Measurements from ENCODE around the gene FMN2.

FMN2 gene

DNA sequence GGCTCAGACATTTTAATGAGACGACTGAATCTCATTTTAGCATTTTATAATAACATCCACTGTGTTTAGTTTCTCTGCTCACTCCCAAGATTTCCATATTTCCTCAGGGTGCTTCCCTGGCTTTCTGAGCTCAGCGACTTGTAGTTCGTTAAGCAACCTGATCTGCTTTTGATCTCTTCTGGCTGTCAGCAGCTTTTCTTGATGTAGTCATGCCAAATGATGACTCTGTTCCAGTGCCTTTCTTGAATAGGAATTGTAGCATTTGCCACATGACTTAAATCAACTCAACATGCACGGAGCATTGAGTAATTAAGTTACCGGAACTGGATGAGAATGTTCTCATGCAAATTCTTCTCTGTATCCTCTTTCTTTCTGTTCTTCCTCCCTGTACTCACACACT lies 246.1 kb downstream of the FMN2 start:
- H3K27ac ChIP-seq, result no peak overlapping the region
- no peak for DNase-seq (ENCODE audit: low spot score)
- no peak overlapping the region for H3K4me3 ChIP-seq
- TF ChIP-seq CTCF (IDR thresholded peaks at IDR 0.05), result no peak

- DNase-seq (ENCODE audit: low spot score), result no peak
- no peak for TF ChIP-seq CTCF (IDR thresholded peaks at IDR 0.05)
- H3K27ac ChIP-seq, result no peak overlapping the region
- H3K4me3 ChIP-seq, result no peak overlapping the region
Measured at GRCh38 chr1:240338837-240339236, 247.2 kb downstream of the FMN2 start.

DNA sequence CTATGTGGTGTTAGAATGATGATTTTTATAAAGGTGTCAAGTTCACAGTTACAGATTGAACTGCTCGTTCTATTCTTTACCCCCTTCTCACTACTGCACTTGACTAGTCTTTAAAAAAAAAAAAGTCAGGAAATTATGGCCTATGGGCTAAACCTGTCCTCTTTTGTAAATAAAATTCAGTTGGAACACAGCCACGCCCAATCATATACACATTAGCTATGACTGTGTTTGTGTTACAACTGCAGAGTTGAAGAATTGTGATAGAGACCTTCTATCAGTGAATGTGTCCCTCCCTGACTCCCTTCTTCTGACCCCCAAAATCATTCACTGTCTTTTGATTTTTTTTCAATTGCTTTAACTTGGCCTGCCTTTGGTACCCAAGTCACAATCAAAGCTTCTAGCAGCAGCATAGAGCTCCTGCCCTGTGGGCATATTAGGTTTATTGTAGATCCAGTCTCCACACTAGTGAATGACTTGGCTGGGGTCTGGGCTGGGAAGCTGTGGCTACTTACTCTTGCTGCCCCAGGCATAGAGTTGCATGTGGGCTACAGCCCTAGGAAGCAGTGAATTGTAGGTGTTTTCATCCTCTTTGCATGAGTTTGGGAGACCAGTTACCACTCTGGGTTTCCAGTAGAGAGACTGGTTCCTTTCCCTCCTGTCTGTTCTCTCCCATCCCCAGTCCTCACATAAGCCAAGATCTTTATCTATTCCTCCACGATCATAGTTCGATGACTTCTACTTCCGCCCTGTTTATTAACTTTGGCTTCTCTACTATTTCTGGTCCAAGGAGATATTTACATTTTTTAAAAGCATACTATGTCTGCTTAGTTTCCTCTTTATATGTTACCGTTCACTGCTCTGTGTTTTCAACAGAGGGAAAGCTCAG lies 249.9 kb downstream of the FMN2 start:
- no peak for TF ChIP-seq CTCF (IDR thresholded peaks at IDR 0.05)
- DNase-seq (ENCODE audit: low spot score), result no peak
- no peak overlapping the region for H3K27ac ChIP-seq
- H3K4me3 ChIP-seq, result no peak overlapping the region

DNA sequence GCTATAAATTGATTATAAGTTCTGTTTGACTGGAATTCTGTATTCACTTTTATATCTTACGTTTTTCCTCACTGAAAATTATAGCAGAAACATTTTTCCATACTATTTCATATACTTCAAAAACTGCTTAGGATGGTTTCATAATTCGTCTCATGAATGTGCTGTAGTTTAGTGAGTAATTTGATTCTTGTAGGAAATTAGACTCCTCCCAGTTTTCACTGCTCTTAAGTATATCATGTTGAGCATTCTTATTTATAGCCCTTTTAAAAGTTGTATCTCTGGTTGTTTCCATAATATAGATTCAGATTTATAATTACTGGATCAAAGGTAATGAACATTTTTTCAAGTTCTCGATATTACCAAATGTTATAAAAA lies 250.6 kb downstream of the FMN2 start:
- no peak for TF ChIP-seq CTCF (IDR thresholded peaks at IDR 0.05)
- DNase-seq (ENCODE audit: low spot score), result no peak
- Histone ChIP-seq H3K27ac (no peak overlapping the region), H3K4me3 (no peak overlapping the region)

GRCh38 chr1:240343045-240343444 lies 251.4 kb downstream of the FMN2 start:
- H3K27ac ChIP-seq, result no peak overlapping the region
- H3K4me3 ChIP-seq, result no peak overlapping the region
- no peak for DNase-seq (ENCODE audit: low spot score)
- TF ChIP-seq CTCF (IDR thresholded peaks at IDR 0.05), result no peak

GRCh38 chr1:240343966-240344365 lies 252.3 kb downstream of the FMN2 start:
- Histone ChIP-seq H3K27ac (no peak overlapping the region), H3K4me3 (no peak overlapping the region)
- no peak for TF ChIP-seq CTCF (IDR thresholded peaks at IDR 0.05)
- DNase-seq (ENCODE audit: low spot score), result no peak

DNA sequence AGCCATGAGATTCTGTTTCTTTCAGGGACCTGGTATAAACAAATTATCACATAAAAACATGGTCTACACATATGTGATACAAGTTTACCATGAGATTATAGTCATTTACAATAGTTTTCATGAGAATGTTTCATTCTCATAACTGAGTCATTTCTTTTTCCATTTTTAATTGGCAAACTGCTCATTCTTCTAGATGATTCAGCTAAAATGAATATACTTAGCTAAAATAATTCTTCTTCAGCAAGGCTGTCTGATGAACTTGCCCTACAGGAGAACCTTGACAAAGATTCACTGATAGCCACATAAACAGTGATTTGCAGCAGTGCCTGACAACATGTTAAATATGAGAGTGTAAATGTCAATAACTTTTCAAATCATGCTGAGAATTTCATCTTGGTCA lies 253.2 kb downstream of the FMN2 start:
- no peak for TF ChIP-seq CTCF (IDR thresholded peaks at IDR 0.05)
- Histone ChIP-seq H3K4me3 (no peak overlapping the region), H3K27ac (no peak overlapping the region)
- no peak for DNase-seq (ENCODE audit: low spot score)

Data from coronary artery (tissue), 2 donors.